Adrenal gland (tissue), 5 donors: ENCODE data around the gene CDK14.

ENCODE experiments used
- CTCF ChIP-seq, 6 experiments: fragments of 450-650 bp in 4 of 6; fragments of 200-600 bp in 2 of 6; sonication (generic) in 1 of 6; IDR thresholded peaks; 1 replicate in 5 of 6; 2 replicates in 1 of 6; pipeline versions ENCODE4 v1.5.1 to v1.8.0; 2016 to 2021; ENCODE audit warnings: antibody characterized with exemption in 6 of 6, mild to moderate bottlenecking in 2 of 6, moderate library complexity in 1 of 6
- POLR2A ChIP-seq, 2 donors: fragments of 450-650 bp; IDR thresholded peaks; one replicate each; pipeline ENCODE4 v1.6.1; 2017; ENCODE audit warnings: antibody characterized with exemption in 2 of 2, mild to moderate bottlenecking in 2 of 2, moderate library complexity in 1 of 2
- donor health status: DM: no; HTN: no; CAD: no.

GRCh38 chr7:91135300-91135699, 539.2 kb downstream of the CDK14 start:
- no peak for TF ChIP-seq CTCF (IDR thresholded peaks at IDR 0.05)
- TF ChIP-seq POLR2A (IDR thresholded peaks at IDR 0.05): no peak
